Peyer's patch (tissue), 4 donors: ENCODE results near the gene TMEFF2.

Source experiments
- POLR2A ChIP-seq, 2 donors: fragments of 450-650 bp; IDR thresholded peaks; one replicate each; pipeline ENCODE4 v1.5.1; 2017; ENCODE audit warnings: antibody characterized with exemption in 2 of 2, mild to moderate bottlenecking in 2 of 2, moderate library complexity in 2 of 2
- TF ChIP-seq, protein P1 (sequence below), 6 experiments: fragments of 450-650 bp in 4 of 6; fragments of 200-600 bp in 2 of 6; sonication (generic) in 1 of 6; IDR thresholded peaks; one replicate each; pipeline ENCODE4 v1.5.1; 2017 to 2019; ENCODE audit warnings: antibody characterized with exemption in 6 of 6, mild to moderate bottlenecking in 3 of 6, moderate library complexity in 1 of 6

DNA sequence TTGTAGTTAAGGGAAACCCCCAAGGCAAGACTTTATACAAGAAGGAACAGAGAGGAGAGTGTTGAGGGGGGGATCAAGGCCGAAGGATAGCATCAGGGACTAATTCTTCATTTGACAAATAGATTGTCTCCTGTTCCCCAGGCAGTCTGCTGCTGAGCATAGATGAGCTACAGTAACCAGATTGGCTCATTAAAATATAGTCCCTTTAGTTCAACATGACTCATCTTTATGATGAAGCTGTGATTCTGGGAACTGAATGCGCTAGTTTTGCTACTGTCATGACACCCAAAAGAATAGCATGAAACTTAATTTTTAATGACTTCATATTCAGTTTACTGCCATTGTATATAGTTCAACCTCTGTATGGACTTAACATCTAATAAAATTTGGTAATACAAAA is 35.5 kb downstream of the TMEFF2 start:
- TF ChIP-seq, protein P1, sequence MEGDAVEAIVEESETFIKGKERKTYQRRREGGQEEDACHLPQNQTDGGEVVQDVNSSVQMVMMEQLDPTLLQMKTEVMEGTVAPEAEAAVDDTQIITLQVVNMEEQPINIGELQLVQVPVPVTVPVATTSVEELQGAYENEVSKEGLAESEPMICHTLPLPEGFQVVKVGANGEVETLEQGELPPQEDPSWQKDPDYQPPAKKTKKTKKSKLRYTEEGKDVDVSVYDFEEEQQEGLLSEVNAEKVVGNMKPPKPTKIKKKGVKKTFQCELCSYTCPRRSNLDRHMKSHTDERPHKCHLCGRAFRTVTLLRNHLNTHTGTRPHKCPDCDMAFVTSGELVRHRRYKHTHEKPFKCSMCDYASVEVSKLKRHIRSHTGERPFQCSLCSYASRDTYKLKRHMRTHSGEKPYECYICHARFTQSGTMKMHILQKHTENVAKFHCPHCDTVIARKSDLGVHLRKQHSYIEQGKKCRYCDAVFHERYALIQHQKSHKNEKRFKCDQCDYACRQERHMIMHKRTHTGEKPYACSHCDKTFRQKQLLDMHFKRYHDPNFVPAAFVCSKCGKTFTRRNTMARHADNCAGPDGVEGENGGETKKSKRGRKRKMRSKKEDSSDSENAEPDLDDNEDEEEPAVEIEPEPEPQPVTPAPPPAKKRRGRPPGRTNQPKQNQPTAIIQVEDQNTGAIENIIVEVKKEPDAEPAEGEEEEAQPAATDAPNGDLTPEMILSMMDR (IDR thresholded peaks at IDR 0.05): no peak
- TF ChIP-seq POLR2A (IDR thresholded peaks at IDR 0.05): no peak
